IMR-90 (cell line): Measurements from ENCODE around the gene SLIT1. TPM values are rescaled to one million over a fixed set of nuclear protein-coding genes. Genes with fewer than 3 reads are reported as not detected.

Source experiments
- ATAC-seq: fragments of 200-7000 bp; cut with Tn5 transposase; 2 replicates; pipeline ENCODE4 v1.9.1; 2020; ENCODE audit warnings: low read depth, mild to moderate bottlenecking, moderate library complexity
- BruUV-seq: library from RNA; stranded (reverse); fragments of 400-500 nt; replicated peaks from 2 replicates; lab custom pipeline; 2021; lab: Mats Ljungman, UMichigan
- CTCF ChIA-PET: fragments of 300-600 bp; formaldehyde crosslinking; extraction: SDS; loops from one replicate; lab custom pipeline; 2021; ENCODE audit warnings: antibody characterized with exemption; lab: Yijun Ruan, JAX
- POLR2A ChIA-PET: fragments of 300-600 bp; sonication (Branson Sonifier 250); formaldehyde crosslinking; loops from one replicate; lab custom pipeline; 2022; ENCODE audit warnings: antibody characterized with exemption; ENCODE audit not compliant: unreplicated experiment; lab: Charles Lee
- DNase-seq: peaks from one replicate; pipeline ENCODE4 v3.0.0; 2013
- H2AFZ ChIP-seq: replicated peaks from 2 replicates; pipeline ENCODE3; 2013; ENCODE audit warnings: low read length, mild to moderate bottlenecking; ENCODE audit not compliant: poor library complexity
- H2AK5ac ChIP-seq: 2 replicates; pipeline ENCODE4 v1.6.1; 2013; ENCODE audit warnings: low read depth, low read length, inconsistent platforms
- H2AK9ac ChIP-seq: replicated peaks from 2 replicates; pipeline ENCODE3; 2013; ENCODE audit warnings: mild to moderate bottlenecking, low read depth, low read length, moderate library complexity; ENCODE audit not compliant: poor library complexity
- H2BK120ac ChIP-seq: 2 replicates; pipeline ENCODE4 v1.6.1; 2013; ENCODE audit warnings: low read depth, low read length, inconsistent platforms
- H2BK15ac ChIP-seq: 3 replicates; pipeline ENCODE4 v1.6.1; 2013; ENCODE audit warnings: low read depth, low read length, inconsistent platforms
- H2BK20ac ChIP-seq: 2 replicates; pipeline ENCODE4 v1.6.1; 2013; ENCODE audit warnings: low read depth, mild to moderate bottlenecking, inconsistent platforms, low read length, moderate library complexity
- H2BK5ac ChIP-seq: 2 replicates; pipeline ENCODE4 v1.6.1; 2013; ENCODE audit warnings: mild to moderate bottlenecking, low read depth, low read length, inconsistent platforms; ENCODE audit not compliant: poor library complexity, severe bottlenecking
- H3K14ac ChIP-seq: replicated peaks from 2 replicates; pipeline ENCODE4 v1.6.1; 2013; ENCODE audit warnings: low read depth, low read length, inconsistent platforms
- H3K18ac ChIP-seq: 2 replicates; pipeline ENCODE4 v1.6.1; 2013; ENCODE audit warnings: low read depth, low read length, control low read depth
- H3K23ac ChIP-seq: 2 replicates; pipeline ENCODE4 v1.6.1; 2013; ENCODE audit warnings: low read depth, low read length, inconsistent platforms
- H3K27ac ChIP-seq: 2 replicates; pipeline ENCODE4 v1.5.1; 2013; ENCODE audit warnings: mild to moderate bottlenecking, control low read depth, low read length; ENCODE audit not compliant: insufficient read depth
- H3K27me3 ChIP-seq: 2 replicates; pipeline ENCODE4 v1.6.1; 2013; ENCODE audit warnings: low read length; ENCODE audit not compliant: control insufficient read depth, insufficient read depth
- H3K36me3 ChIP-seq: 2 replicates; pipeline ENCODE4 v1.6.1; 2013; ENCODE audit warnings: low read length, mixed read lengths; ENCODE audit not compliant: control insufficient read depth, insufficient read depth
- H3K4ac ChIP-seq: 2 replicates; pipeline ENCODE4 v1.6.1; 2013; ENCODE audit warnings: low read depth, low read length, inconsistent platforms
- H3K4me1 ChIP-seq: 2 replicates; pipeline ENCODE4 v1.6.1; 2013; ENCODE audit warnings: low read length, mixed read lengths; ENCODE audit not compliant: control insufficient read depth, insufficient read depth
- H3K4me2 ChIP-seq: 2 replicates; pipeline ENCODE4 v1.6.1; 2013; ENCODE audit warnings: low read depth, mild to moderate bottlenecking, control low read depth, low read length, moderate library complexity
- H3K4me3 ChIP-seq: 2 replicates; pipeline ENCODE4 v1.5.1; 2013; ENCODE audit warnings: low read depth, mild to moderate bottlenecking, control low read depth, low read length, moderate library complexity; ENCODE audit not compliant: insufficient read depth
- H3K56ac ChIP-seq: 2 replicates; pipeline ENCODE4 v1.6.1; 2013; ENCODE audit warnings: low read length, inconsistent platforms; ENCODE audit not compliant: insufficient read depth; ENCODE audit errors: extremely low read depth
- H3K79me1 ChIP-seq, 2 experiments: 2 replicates each; pipeline ENCODE4 v1.6.1; 2013; ENCODE audit warnings: low read length in 2 of 2, inconsistent platforms in 1 of 2, low read depth in 1 of 2
- H3K9ac ChIP-seq: 2 replicates; pipeline ENCODE4 v1.6.1; 2013; ENCODE audit warnings: low read depth, low read length, control low read depth
- H3K9me1 ChIP-seq: 2 replicates; pipeline ENCODE4 v1.6.1; 2013; ENCODE audit warnings: low read length, inconsistent platforms; ENCODE audit not compliant: insufficient read depth
- H3K9me3 ChIP-seq: 2 replicates; pipeline ENCODE4 v1.6.1; 2013; ENCODE audit warnings: low read length; ENCODE audit not compliant: control insufficient read depth, insufficient read depth
- H4K20me1 ChIP-seq: 2 replicates; pipeline ENCODE4 v1.6.1; 2013; ENCODE audit warnings: low read length, inconsistent platforms; ENCODE audit not compliant: insufficient read depth
- H4K5ac ChIP-seq: 2 replicates; pipeline ENCODE4 v1.6.1; 2013; ENCODE audit warnings: mild to moderate bottlenecking, low read depth, low read length, control low read depth
- H4K8ac ChIP-seq, 2 experiments: 2 replicates each; pipeline ENCODE4 v1.6.1; 2013; ENCODE audit warnings: low read depth in 2 of 2, low read length in 2 of 2, control low read depth in 1 of 2, inconsistent platforms in 1 of 2
- H4K91ac ChIP-seq: 2 replicates; pipeline ENCODE4 v1.6.1; 2013; ENCODE audit warnings: low read depth, low read length, inconsistent platforms; ENCODE audit not compliant: insufficient read depth
- MXI1 ChIP-seq: IDR thresholded peaks from 2 replicates; pipeline ENCODE4 v1.6.1; 2012; ENCODE audit warnings: low read depth, mild to moderate bottlenecking, low read length, moderate library complexity, borderline replicate concordance
- WGBS, 2 experiments: methylation state at CpG; one replicate each; pipeline versions ENCODE4 v1.1.5 to v1.1.7; 2013; ENCODE audit warnings: missing lambda C conversion rate in 2 of 2; ENCODE audit not compliant: insufficient read length in 1 of 2; ENCODE audit errors: extremely low coverage in 2 of 2; 5-methylcytosine and 5-hydroxymethylcytosine counted together
- dilution Hi-C: fragments of 300-500 bp; cut with HindIII; formaldehyde crosslinking; loops from one replicate; pipeline ENCODE4 v1.14.3; 2018; ENCODE audit warnings: low sequenced_read_pairs; ENCODE audit not compliant: unreplicated experiment
- in situ Hi-C: fragments of 300-500 bp; cut with MboI; formaldehyde crosslinking; loops from 3 replicates; pipeline ENCODE4 v1.14.3; 2019; ENCODE audit warnings: low sequenced_read_pairs, inconsistent platforms, mixed read lengths
- intact Hi-C: fragments of 100-400 bp; cut with micrococcal nuclease; formaldehyde crosslinking; loops from 2 replicates; pipeline ENCODE4 v1.10.0; 2022
- polyA plus RNA-seq, 3 experiments: library from polyadenylated mRNA; depleted of rRNA; stranded (reverse); fragments of >200 nt; gene quantifications; 2 replicates each; pipeline ENCODE4 v1.2.3, GENCODE V29; 2012; ENCODE audit warnings: low replicate concordance in 1 of 3
- total RNA-seq: library from RNA; depleted of rRNA; stranded (reverse); fragments of >200 nt; gene quantifications from 2 replicates; pipeline ENCODE4 v1.2.3, GENCODE V29; 2012

The SLIT1 gene
- total and polyA plus RNA-seq, 2 of the 4 experiments (the other 2 are of a cell fraction), result under 0.01 TPM

DNA sequence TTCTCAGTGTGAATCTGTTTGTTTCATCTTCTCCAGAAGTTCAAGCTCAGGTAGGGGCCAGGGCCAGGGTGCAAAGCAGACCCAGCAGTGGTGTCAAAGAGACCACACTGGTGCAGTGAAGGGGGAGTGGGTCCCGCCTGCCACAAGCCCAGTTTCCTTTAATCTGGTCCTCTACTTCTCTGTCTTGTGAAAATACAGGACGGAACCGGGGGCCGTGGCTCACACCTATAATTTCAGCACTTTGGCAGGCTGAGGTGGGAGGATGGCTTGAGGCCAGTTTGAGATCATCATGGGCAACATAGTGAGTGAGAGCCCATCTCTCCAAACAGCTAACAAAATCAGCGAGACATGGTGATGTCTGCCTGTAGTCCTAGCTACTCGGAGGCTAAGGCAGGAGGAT is 109.0 kb downstream of the SLIT1 start:
- Histone ChIP-seq H2AFZ (no peak overlapping the region), H3K9me1 (no peaks in the 10 kb centered on the region), H2BK120ac (no peak overlapping the region), H3K4me1 (no peaks in the 10 kb centered on the region), H2BK15ac (no peak overlapping the region), H3K9ac (no peak overlapping the region), H3K79me1 (no peaks in the 10 kb centered on the region), H3K18ac (no peak overlapping the region), H3K56ac (no peak overlapping the region), H2AK5ac (no peak overlapping the region), H3K27ac (no peak overlapping the region), H3K36me3 (no peaks in the 10 kb centered on the region), H3K4me2 (no peak overlapping the region), H3K4ac (no peak overlapping the region), H3K9me3 (no peaks in the 10 kb centered on the region), H3K4me3 (no peak overlapping the region), H2BK5ac (no peak overlapping the region), H2BK20ac (no peak overlapping the region), H4K91ac (no peak overlapping the region), H3K14ac (no peak overlapping the region), H3K23ac (no peak overlapping the region), H2AK9ac (no peak overlapping the region), H4K20me1 (no peaks in the 10 kb centered on the region; the same call in 1 of the 2 replicates), H4K8ac (no peak overlapping the region), H3K27me3 (peaks cover 58% of the 10 kb centered on the region), H4K5ac (no peak overlapping the region)
- ChIA-PET CTCF (no interaction called here), POLR2A (no interaction called here)
- intact Hi-C loops (no loop called here), in situ Hi-C loops (loop anchor here (10.0 kb wide), 2 partner anchors 128 to 278 kb away; no protein-coding TSS in a partner anchor), dilution Hi-C loops (no loop called here)
- DNase-seq (no peak), ATAC-seq (no peak)
- TF ChIP-seq MXI1, result no peak
- BruUV-seq, result no TSS peak
- WGBS, 2 experiments, result no CpG with 5 or more reads among the region's 6 CpGs
